ENCODE data around the gene MAPK10.
A peak's percentile ranks its signal among the peaks of the same experiment; 100 is the strongest.
"Not testable (repeated sequence)": the region's sequence is repeated elsewhere in the genome, so short reads cannot be mapped to it uniquely, and the experiment has no call there.

MAPK10 gene

DNA sequence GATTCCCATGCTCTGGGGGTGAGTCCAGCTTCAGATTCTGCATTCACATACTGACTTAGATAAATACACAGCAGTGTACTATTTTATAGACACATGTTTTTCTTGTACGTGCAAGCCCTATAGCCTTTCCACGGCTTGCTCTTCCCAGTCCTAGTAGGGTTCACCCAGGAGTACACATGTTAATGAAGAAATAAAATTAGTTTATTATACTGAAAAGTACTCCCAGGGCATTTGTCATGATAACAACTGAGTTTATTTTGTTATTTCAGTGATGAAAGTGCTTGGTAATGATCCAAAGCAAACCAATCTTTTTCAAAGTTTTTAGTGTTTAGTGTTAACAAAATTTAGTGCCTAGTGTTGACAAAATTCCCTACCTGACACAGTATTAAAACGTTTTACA lies 21.3 kb downstream of the MAPK10 start:
- DNase-seq: no peak

DNA sequence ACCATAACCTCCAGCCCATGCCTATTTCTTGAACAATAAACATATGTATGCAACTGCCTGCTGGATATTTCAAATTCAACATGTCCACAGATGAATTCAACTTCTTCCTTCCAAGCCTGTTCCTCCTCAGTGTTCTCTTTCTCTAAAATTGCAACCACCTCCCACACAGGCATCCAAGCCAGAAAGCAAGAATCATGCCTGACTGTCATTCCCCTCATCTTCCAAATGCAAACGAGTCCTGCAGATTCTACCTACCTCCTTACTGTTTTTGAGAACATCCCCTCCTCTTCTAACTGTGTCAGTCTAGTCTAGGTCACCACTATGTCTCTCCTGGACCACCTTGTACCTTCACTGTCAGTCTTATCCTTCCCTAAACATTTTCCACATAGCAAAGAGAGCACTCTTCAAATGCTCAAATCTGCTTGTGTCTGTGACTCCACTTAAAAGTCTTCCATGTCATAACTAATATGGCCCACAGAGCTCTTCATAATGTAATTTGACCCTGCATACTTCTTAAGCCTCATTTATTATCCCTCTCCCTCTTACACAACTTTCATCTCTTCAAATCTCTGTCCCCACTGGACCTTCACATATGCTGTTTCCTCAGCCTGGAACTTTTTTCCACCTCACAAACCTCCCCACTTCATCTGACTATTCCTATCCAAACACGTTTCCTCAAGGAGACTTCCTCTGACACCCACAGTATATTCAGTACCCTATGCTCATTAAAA lies 25.7 kb downstream of the MAPK10 start:
- DNase-seq: peak; percentile 8

DNA sequence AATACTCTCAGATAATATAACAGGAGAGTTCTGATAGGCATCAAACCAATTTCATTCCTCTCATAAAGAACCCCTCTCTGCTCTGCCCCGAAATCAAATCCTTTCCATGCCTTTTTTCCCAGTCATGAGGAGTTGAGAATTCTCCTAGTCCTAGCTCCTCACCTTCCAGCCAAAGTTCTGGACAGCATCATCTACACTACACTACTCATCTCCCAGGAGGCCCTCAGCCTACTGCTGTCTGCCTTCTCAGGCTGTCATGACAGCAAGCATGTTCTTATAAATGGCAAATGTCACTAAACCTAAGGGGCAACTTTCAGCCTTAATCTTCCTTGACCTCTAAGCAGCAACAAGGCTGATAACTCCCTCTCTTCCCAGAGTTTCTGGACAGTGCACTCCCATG lies 26.6 kb downstream of the MAPK10 start:
- no peak for DNase-seq

DNA sequence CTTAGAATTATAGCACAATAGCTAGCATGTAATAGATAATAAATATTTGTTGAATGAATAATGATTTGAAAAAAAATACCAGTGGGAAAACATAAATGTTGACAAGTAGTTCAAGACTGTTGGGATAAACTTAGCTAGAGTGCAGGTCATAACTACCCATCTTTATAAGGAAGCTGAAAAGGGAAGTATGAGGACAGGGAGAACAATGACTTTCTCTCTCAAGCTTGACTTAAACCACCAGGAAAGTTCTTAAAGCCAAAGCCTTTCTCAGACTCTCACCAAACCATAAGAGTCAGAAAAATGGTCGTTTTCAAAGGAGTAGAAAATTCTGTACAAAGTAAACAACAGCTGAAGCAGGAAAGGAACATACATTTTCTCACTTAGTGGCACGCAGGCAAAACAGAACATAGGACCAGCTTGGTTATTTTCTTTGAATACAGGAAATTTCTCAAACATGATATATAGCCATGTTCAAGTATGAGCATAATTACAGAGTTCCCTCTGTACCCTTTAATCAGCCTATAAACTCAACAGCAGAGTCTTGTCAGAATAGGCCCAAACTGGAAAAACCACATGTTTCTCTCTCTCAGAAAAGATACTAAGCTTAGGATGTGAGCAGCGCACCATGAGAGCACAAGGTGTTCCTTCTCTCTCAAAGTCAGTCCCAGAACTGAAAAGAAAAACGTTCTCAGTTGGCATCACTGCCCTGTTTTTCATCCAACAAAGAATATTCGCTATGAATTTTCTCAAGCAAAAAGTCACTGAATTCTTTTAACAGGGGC lies 28.7 kb downstream of the MAPK10 start:
- DNase-seq: no peak

DNA sequence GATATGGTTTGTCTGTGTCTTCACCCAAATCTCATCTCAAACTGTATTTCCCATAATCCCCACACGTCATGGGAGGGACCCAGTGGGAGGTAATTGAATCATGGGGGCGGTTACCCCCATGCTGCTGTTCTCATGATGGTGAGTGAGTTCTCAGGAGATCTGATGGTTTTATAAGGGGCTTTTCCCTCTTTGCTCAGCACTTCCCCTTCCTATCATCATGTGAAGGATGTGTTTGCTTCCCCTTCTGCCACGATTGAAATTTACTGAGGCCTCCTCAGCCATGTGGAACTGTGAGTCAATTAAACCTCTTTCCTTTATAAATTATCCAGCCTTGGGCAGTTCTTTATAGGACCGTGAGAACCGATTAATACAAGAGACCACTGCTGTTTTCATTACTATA lies 29.4 kb downstream of the MAPK10 start:
- not testable (repeated sequence) for DNase-seq

DNA sequence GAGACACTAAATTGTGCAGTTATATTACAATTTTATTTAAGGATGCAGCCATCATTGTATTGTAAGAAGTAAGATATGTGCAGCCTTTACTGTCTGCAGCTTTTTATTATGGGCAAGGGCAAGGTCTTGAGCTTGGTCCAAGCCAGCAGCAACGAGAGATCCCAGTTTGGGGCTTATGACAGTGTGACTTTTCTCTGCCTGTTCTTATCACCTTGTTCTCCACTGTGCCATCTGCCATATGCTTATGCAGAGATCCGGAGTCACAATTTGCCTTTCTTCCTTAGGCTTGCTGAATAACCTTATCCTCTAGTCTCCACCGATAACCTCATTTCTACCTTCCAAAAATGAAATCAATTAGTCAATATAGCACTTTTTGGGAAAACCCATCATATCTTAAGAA lies 30.4 kb downstream of the MAPK10 start:
- DNase-seq: no peak

DNA sequence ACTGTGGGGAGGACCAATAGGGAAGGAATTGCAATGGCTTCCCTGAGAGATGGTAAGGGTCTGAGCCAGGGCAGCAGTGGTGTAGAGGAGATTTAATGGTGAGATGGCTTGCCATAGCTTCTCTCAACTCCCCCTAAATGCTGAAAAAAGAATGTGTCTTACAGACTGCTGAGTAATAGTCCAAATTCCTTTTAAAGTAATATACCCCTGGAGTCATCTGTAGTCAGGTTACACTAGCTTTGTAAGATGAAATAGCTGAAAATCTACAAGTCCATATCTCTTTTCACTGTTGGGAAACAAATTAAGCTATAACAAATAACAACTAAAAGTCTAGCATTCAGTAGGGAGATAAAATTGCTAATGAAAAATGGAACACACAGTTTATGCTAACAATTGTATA lies 33.5 kb downstream of the MAPK10 start:
- DNase-seq: peak; percentile 17

DNA sequence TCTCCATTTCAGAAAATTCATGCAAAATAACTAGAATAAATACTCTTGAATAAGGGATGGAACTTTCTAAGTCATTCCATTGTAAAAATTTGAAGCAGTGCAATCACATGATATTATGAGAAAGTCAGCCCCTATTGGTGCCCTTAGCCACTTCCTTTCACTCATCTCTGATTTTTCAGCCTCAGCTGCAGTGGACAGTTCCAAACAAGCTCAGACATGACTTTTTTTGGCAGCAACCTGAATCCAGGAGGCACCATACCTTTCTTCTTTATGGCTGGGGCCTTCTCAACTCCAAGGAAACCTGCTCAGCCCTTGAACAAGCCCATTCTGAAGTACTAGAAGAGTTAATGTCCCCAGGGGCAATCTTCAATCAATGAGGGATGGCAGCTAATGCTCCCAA lies 40.5 kb downstream of the MAPK10 start:
- no peak for DNase-seq

DNA sequence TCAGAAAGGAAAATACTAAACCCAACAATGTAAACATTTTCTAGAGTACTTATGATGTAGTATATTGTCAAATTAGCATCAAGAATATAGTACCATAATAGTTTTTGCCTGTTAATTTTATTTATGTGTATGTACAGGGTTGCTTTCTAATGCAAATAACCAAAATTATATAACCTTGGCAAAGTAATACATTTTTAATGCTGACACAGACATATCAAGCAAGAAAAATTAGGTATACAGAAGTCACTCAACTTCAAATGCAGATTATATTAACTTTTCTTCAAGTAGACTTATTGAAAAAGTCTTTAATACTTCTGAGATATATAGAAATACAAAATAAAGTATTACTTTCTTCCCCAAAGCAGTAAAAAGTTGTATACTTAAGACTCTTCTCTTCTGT lies 44.3 kb downstream of the MAPK10 start:
- DNase-seq: no peak

DNA sequence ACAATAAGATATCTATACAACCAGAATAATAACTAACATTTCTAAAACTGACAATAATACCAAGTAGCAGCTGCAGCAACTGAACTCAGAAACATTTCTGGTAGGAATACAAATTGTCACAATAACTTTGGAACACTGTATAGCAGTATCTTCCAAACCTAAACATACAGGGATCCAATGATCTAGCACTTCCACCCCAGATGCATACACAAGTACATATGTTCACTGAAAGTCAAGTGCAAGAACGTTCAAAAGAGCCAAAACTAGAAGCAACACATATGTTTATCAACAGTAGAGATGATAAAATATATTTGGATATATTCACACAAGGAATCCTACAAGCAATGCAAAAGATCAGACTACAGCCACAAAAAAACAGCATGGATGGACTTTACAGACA lies 46.2 kb downstream of the MAPK10 start:
- no peak for DNase-seq

DNA sequence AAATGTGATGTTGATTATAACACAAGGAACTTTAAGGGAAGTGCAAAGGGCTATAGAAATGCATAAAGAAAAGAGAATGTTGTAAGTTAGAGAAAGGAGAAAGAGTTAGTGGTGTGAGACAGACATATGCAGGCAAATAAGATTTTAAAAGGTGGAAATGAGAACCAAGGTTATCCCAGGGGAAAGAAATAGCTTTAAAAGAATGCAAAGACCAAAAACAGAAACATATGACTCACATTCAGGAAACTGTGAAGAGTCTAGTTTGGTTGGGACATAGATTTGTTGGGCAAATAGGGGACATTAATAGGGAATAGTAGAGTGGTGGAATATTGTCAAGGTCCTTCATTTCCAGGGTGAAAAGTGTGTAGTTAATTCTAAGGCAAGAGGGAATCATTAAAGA lies 52.4 kb downstream of the MAPK10 start:
- DNase-seq: peak; percentile 58

DNA sequence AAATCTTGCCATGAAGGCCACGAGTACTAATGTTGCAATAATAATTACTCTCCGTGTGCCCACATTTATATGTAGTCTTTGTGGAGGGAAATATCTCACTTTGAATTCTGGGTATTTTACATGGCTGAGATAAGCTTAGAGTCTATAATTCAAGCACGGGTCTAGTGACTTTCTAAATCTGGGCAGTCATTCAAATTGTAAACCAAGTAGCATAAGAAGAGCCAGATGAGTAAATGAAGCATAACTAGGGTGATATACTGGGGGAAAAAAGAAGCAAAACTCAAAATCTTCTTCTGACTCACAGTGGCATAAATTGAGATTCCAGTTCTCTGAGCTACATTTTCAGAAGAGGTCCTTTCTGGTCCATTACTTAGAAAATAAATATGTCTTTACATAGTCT lies 53.0 kb downstream of the MAPK10 start:
- DNase-seq: peak; percentile 85

DNA sequence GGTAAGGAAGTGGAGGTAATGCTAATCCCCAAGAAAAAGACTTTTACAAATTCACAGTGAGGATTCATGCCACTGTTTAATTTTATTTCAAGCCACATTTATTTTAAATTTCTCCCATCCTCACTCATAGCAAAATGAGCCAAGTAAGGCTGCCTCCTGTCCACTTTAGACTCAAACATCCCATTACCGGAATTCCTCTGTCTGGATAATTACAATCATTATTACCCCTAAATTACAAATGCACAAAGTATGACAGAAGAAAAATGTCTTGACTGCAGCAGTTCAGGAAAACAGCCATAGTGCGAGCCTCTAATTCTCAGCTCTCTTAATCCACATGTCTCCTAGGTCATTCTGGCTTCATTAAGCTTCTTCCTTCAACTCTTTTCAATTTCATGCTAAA lies 57.0 kb downstream of the MAPK10 start:
- no peak for DNase-seq

DNA sequence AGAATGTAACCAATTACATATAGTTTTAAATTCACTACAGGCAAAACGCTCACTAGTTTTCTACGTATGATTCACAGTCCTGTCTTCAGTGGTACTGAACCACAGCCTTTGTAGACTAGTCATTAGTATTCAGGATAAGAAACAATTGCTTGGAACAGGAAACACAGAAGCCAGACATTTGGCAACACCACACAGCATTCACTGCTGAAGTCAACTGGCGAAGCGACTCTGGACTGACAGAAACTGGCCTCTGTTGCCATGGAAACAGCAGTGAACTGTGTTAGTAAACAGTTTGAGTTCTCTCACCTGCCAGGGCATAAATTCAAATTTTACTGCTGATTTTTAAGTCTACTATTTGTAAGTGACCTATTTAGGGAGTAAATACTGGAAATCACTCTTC lies 57.6 kb downstream of the MAPK10 start:
- peak; percentile 58 for DNase-seq

DNA sequence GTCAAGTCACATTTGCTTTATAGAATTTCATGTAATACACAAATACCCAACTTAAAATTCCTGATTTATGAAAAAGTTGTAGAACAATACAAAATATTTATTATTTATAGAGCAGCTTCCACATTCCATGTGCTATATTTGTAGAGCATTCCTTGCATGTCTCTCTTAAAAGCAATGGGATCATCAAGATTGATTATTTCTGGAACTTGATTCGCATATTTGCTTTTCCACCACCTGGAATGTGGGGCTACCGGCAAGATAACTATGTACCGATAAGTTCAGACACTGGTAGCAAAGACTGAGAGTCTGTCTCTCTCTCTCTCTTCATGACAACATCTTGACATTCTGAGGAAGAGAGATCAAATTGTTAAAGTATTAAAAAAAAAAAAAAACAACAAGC lies 59.3 kb downstream of the MAPK10 start:
- peak; percentile 35 for DNase-seq

DNA sequence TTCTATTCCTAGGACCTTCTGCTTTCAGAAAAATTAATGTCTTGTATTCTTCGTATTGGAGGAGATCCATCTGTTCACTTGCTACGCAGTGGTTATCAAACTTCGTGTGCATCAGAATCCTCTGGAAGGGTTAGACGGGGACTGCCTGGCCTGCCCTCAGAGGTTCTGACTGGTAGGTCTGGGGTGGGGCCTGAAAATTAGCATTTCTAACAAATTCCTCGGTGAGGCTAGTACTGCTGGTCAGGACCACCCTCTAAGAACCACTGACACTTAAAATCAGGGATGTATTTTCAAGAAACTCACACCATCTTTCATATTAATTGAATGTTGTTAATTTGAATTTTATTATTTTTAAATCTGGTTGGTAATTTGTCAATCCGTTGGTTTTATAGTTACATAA lies 63.0 kb downstream of the MAPK10 start:
- no peak for DNase-seq

DNA sequence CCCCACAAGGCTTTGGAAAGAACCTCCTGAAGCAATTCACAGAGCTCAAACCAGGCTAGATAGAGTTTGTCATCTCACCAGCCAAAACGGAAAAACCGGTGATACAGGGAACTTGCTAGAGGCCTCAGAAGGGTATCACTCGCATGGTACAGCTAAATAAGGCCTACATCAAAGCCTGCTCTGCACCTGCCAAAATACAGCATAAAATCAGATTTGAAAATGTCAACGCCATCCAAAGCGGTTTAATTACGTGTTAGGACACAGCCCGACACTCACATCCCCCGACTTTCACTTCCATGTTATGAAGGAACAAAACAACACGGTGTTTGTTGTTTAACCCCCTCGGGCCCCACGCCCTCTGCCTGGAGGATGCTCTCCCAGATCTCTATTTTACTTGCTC lies 65.0 kb downstream of the MAPK10 start:
- no peak for DNase-seq

DNA sequence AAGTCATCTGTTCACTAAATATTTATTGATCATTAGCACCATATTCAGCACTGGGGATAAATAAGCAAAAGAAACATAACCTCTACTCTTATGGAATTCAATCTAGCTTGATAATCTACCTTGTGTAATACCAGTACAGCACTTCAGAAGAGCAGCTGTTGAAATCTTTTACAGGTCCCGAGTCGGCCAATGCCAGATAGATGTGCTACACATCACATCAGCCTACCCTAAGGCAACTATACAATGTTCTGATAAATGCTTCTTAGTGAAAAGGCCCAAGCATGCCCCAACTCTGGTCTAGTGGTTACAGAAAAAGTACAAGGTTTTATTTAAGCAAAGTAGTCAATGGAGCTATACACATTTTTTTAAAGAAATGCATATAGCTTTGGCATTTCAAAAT lies 68.7 kb downstream of the MAPK10 start:
- DNase-seq: no peak

DNA sequence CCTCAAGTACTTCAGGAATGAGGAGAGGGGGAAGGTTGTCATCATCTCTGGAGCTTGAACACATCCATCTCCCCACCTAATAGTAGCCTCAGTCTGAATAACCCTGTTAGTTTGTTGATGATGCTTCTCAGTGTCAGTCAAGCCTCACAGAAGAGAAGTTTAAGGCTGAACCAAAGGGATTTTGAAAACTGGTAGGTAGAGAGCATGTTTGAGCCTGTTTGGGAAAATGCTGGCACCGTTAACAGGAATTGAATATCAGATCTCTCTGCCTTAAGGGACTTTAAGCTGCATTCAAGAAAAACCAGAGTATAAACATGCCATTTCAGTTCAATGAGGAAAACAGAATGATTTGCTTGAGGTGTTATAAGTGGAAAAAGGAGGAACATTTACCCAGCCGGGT lies 73.1 kb downstream of the MAPK10 start:
- no peak for DNase-seq

DNA sequence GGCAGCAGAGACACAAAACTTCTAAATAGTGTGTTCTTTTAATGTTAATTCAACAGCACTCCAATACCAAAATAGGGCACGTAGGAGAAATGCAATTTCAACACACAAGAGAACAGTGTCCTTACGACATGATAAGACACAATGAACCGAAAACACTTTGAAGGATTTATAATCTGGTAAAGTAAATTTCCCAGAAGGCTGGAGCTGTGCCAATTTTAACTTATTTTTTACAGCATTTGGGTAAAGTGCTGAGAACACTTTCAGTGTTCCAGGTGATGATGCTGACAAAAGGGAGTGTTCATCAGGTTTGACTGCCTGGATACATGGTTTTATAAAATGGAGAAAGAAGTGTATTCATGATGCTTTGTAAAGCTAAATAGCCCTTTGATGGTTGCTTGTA lies 76.5 kb downstream of the MAPK10 start:
- no peak for DNase-seq

DNA sequence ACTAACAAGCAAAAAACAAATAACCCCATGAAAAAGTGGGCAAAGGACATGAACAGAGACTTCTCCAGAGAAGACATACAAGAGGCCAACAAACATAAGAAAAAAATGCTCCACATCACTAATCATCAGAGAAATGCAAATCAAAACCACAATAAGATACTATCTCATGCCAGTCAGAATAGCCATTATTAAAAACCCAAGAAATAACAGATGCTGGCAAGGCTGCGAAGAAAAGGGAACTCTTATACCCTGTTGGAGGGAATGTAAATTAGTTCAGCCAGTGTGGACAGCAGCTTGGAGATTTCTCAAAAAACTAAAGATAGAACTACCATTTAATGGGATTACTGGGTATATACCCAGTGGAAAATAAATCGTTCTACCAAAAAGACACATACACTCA lies 79.6 kb downstream of the MAPK10 start:
- no peak for DNase-seq

DNA sequence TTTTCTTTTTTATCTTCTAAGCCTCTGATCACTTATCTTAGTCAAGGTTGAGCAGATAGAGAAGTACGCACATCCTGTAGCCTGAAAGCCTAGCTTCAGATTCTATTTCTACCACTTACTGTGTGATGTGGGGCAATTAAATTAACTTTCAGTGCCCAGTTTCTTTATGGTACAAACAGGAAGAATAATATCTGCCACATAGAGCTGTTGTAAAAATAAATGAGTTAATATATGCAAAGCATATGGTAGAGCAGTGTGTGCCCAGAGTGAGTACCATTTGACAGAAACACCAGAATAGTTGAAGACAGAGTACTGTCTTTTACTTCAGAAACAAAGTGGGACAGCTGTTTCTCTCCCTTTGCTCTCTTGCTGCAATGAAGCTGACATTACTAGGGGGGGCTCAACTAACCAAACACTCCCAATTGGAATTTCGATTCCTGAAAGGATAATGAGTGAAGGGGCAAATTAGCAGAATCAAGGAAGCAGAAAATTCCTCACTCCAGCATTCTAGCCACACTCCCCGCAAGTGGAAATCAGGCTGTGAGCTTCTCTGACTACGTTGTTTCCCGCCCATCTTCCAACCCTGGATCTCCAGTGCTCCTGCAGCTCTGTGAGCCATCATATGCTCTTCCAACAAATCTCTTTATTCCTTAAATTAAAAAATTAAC lies 80.4 kb downstream of the MAPK10 start:
- DNase-seq: no peak

DNA sequence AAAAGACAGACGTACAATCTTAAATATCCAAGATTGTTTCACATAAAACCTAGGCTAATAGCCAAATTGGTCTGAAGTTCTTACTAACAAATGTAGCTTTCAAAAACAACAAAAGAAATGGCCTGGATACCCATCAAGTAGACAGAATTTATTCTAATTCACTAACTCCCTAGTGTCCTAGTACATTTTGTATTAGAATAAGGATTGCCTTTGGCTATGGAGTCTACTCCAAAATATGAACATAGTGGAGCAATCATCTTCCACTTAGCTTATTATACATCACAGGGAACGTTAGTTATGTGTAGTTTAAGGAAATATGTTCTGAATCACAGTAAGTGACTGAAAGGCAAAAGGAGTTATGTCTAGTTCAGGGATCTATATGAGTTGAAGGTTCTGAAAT lies 81.7 kb downstream of the MAPK10 start:
- no peak for DNase-seq

DNA sequence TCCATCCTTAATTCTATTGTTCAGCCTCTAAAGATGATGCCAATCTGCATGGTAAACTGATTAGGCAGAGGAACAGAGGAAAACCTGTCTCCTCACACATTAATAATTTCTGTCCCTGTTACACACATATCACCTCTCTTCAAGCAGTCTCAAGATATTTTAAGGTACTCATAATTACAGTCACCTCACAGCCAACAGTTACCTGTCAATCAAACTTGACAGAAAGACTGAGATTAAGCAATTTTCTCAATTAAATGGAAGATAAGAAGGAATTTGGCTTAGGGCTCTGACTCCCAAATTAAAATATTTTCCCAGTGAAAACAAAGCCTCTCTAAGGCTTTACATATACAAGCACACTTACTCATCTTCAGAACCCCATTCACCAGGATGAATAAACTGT lies 85.2 kb downstream of the MAPK10 start:
- no peak for DNase-seq
